Testis (tissue), 2 donors: Measurements from ENCODE around the gene SCG2.

ENCODE experiments used
- CTCF ChIP-seq, 3 experiments: fragments of 450-650 bp in 2 of 3; fragments of 200-600 bp in 1 of 3; sonication (generic) in 1 of 3; IDR thresholded peaks; one replicate each; pipeline ENCODE4 v1.5.1; 2016 to 2019; ENCODE audit warnings: antibody characterized with exemption in 3 of 3, mild to moderate bottlenecking in 2 of 3, moderate library complexity in 1 of 3
- POLR2A ChIP-seq: fragments of 450-650 bp; IDR thresholded peaks from one replicate; pipeline ENCODE4 v1.6.1; 2017; ENCODE audit warnings: antibody characterized with exemption, mild to moderate bottlenecking, moderate library complexity

DNA sequence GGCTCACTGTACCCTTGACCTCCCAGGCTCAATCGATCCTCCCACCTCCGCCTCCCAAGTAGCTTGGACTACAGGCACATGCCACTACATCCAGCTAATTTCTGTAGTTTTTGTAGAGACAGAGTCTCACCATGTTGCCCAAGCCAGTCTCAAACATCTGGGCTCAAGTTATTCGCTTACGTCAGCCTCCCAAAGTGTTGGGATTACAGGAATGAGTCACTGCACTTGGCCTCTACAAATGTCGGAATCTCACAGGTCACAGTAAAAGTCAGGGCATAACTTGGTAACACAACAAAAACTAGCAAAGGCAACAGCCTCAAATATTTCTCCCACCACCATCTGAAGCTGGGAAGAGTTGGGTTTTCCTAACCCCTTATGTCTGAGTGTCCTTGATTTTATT, 25.3 kb downstream of the SCG2 start:
- TF ChIP-seq POLR2A (no peak), CTCF (IDR thresholded peaks at IDR 0.05) (no peak)
